Left ventricle myocardium inferior (tissue), 1 donor: ENCODE data around the gene DCUN1D4. TPM values are rescaled to one million over a fixed set of nuclear protein-coding genes. Genes with fewer than 3 reads are reported as not detected.

Experiments
- DNase-seq: peaks from one replicate; pipeline ENCODE4 v3.0.0-alpha.2; 2020
- H3K27ac ChIP-seq: fragments of 200-600 bp; replicated peaks from 2 replicates; pipeline ENCODE4 v1.8.0; 2021
- H3K27me3 ChIP-seq: fragments of 200-600 bp; 2 replicates; pipeline ENCODE4 v1.8.0; 2021; ENCODE audit warnings: low read depth
- H3K36me3 ChIP-seq: fragments of 200-600 bp; 2 replicates; pipeline ENCODE4 v1.8.0; 2021
- H3K4me1 ChIP-seq: fragments of 200-600 bp; 2 replicates; pipeline ENCODE4 v1.8.0; 2021
- H3K4me3 ChIP-seq: fragments of 200-600 bp; 2 replicates; pipeline ENCODE4 v1.8.0; 2021; ENCODE audit warnings: mild to moderate bottlenecking, moderate library complexity
- H3K9me3 ChIP-seq: fragments of 200-600 bp; replicated peaks from 2 replicates; pipeline ENCODE4 v1.8.0; 2021
- intact Hi-C: fragments of 100-400 bp; cut with micrococcal nuclease; formaldehyde crosslinking; loops from one replicate; pipeline ENCODE4 v1.11.0; 2022
- total RNA-seq: library from RNA; stranded (reverse); fragmentation: NEBNext Ultra II Directional; extraction: Animal tissue kit (Norgen Biotek cat#: 25700); gene quantifications from one replicate; pipeline ENCODE4 v1.2.1, GENCODE V29; 2021
- TF ChIP-seq, protein P1 (sequence below): fragments of 200-600 bp; IDR thresholded peaks from 2 replicates; pipeline ENCODE4 v1.8.0; 2021; ENCODE audit warnings: antibody characterized with exemption, mild to moderate bottlenecking, borderline replicate concordance
- donor health status: DM: no; HTN: yes; CAD: no; lungs with severe emphysema.

The DCUN1D4 gene
- total RNA-seq, 1 donor from 2014 or later: 45.0 TPM

DNA sequence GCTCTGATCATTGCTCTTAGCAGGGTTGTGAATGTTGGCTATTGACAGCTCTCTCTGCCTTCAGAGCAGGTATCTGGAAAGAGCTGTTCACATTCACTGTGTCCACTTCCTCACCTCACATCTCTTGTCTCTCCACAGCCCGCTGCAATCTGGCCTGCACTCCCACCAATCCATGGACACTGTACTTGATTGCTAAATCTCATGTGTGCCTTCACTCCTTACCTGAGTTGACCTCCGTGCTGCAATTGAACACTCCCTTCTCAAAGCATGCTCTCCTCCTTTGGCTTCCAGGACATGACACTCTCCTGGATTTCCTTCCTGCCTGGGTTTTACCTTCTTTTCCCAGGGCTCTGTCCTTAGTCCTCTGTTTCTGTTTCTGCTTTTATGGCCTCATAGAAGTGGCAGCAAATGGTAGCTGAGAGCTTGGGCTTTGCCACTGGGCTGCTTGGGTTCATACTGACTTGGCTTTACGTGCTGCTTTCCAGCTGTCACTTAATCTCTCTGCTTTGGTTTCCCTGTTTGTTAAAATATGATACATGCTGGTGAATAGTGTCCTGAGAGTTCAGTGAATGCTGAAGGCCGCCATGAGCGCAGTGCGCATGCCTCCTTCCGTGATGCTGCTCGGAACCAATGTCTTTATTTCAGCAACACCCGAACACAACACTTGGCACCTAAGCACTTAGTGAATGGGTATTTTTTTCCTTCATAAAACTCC, 29.5 kb downstream of the DCUN1D4 start:
- H3K9me3 ChIP-seq: no peaks in the 10 kb centered on the region
- no peak for DNase-seq
- no peak overlapping the region for H3K4me3 ChIP-seq
- H3K4me1 ChIP-seq: no peaks in the 10 kb centered on the region
- H3K36me3 ChIP-seq: peaks cover 64% of the 10 kb centered on the region
- TF ChIP-seq, protein P1, sequence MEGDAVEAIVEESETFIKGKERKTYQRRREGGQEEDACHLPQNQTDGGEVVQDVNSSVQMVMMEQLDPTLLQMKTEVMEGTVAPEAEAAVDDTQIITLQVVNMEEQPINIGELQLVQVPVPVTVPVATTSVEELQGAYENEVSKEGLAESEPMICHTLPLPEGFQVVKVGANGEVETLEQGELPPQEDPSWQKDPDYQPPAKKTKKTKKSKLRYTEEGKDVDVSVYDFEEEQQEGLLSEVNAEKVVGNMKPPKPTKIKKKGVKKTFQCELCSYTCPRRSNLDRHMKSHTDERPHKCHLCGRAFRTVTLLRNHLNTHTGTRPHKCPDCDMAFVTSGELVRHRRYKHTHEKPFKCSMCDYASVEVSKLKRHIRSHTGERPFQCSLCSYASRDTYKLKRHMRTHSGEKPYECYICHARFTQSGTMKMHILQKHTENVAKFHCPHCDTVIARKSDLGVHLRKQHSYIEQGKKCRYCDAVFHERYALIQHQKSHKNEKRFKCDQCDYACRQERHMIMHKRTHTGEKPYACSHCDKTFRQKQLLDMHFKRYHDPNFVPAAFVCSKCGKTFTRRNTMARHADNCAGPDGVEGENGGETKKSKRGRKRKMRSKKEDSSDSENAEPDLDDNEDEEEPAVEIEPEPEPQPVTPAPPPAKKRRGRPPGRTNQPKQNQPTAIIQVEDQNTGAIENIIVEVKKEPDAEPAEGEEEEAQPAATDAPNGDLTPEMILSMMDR: no peak
- no peaks in the 10 kb centered on the region for H3K27me3 ChIP-seq
- intact Hi-C loops: no loop called here
- H3K27ac ChIP-seq: no peak overlapping the region

DNA sequence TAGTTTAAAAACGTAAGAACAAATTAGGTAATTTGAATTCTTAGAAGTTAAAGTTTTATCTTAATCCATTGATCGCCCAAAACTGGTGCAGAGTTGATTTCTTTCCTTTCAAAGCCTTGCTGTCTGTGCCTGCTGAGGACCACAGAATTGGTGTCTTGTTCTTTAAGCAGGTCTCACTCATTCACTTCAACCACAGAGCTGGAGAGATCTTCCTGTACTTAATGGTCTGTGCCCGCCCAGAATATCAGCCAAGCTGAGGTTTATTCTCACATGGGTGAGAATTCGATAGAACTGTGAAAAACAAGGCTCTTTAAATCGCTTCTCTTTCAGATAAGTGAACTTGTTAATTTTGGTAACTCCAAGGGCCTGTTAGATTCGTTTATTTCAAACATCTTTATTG, 31.6 kb downstream of the DCUN1D4 start:
- Histone ChIP-seq H3K27me3 (no peaks in the 10 kb centered on the region), H3K36me3 (peaks cover 72% of the 10 kb centered on the region), H3K27ac (no peak overlapping the region), H3K4me1 (no peaks in the 10 kb centered on the region), H3K4me3 (no peak overlapping the region), H3K9me3 (no peaks in the 10 kb centered on the region)
- no peak for DNase-seq
- TF ChIP-seq, protein P1: no peak
- intact Hi-C loops: no loop called here

DNA sequence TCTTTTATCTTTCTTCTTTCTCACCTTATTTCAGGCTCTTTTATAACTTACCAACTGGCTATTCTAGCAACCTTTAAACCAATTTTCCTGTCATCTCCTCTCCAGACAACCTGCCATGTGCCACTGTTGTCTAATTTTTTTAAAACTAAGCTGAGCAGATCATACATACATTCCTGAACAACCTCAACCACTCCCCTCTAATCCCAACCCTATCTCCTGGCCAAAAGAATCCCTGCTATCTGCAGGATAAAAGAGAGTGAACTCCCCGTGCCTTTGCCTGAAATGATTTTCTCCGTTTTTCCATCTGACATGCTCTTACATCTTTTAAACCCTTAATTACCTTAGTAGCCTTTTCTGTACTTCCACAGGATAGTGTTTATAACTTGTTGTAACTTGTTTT, 35.5 kb downstream of the DCUN1D4 start:
- peaks cover 93% of the 10 kb centered on the region for H3K36me3 ChIP-seq
- DNase-seq: no peak
- H3K9me3 ChIP-seq: no peaks in the 10 kb centered on the region
- no peaks in the 10 kb centered on the region for H3K27me3 ChIP-seq
- H3K4me3 ChIP-seq: no peak overlapping the region
- intact Hi-C loops: no loop called here
- TF ChIP-seq, protein P1: no peak
- no peaks in the 10 kb centered on the region for H3K4me1 ChIP-seq
- no peak overlapping the region for H3K27ac ChIP-seq

DNA sequence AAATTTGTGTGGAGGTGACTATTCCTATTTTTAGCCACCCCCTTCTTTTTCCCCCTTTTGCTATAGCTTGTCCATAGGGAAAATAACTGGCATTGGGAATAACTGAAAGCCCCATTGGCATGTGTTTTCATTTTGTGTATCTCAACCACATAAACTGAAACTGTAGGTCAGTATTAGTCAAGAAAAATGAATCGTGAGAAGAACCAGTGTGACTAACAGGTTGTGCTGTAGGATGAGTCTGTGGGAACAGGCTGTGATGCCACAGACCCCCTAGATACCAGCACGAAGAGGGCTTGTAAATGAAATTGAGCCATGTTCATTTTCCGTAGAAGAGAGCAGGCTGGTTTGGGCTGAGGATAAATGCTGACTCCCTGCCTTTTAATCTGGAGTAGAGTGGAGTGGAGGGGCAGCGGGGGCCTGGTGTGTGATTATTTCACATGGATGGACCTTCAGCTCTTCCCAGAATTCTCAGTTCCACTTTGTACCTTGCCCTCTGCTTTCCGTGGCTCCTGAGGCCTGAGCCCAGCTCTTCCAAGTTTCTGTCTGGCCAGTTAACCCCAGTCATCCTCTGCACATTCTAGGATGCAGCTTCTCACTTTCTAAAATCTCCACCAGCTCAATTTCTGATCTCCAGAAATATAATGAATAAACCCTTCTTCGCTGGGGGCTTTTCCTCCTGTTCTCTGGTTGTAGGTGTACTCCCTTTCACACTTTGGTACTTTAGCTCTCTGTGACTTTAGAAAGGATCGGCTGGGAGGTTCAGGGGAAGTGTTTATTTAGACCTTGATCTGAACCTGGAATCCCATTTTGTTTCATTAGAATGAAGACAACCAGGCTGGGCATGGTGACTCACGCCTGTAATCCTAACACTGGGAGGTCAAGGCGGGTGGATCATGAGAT, 37.3 kb downstream of the DCUN1D4 start:
- intact Hi-C loops: no loop called here
- peaks cover 84% of the 10 kb centered on the region for H3K36me3 ChIP-seq
- TF ChIP-seq, protein P1: no peak
- H3K27me3 ChIP-seq: no peaks in the 10 kb centered on the region
- no peaks in the 10 kb centered on the region for H3K9me3 ChIP-seq
- H3K4me3 ChIP-seq: no peak overlapping the region
- H3K4me1 ChIP-seq: no peaks in the 10 kb centered on the region
- DNase-seq: no peak
- H3K27ac ChIP-seq: no peak overlapping the region

DNA sequence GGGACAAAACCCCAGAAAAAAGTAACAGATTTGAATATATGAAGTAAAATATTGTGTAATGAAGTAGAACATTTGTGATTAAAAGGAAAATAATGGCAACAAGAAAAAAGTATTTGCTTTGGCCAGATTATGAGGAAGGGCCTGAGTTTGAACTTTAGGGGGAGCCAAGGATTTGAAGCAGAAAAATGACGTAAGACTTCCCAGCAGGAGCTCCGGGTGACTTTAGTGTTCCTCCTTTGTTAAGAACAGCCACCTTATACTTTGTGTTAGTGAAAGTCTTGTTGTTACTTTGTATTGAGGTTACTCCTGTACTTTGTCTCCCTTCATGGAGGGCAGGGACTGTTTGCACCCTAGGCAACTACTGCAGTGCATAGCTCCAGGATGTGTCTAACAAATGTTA, 41.1 kb downstream of the DCUN1D4 start:
- Histone ChIP-seq H3K36me3 (peaks cover 82% of the 10 kb centered on the region), H3K9me3 (no peaks in the 10 kb centered on the region), H3K4me3 (no peak overlapping the region), H3K4me1 (no peaks in the 10 kb centered on the region), H3K27me3 (no peaks in the 10 kb centered on the region), H3K27ac (no peak overlapping the region)
- intact Hi-C loops: no loop called here
- DNase-seq: no peak
- TF ChIP-seq, protein P1: no peak
